Trophoblast cell (in vitro differentiated cells and primary cell): ENCODE results near the gene LRRC17.

ENCODE experiments used
- DNase-seq, 2 donors: peaks; one replicate each; pipeline ENCODE4 v3.0.0-alpha.2; 2016
- H2AFZ ChIP-seq: 2 replicates; pipeline ENCODE4 v1.6.1; 2013; ENCODE audit warnings: low read length, moderate library complexity, mild to moderate bottlenecking; ENCODE audit not compliant: insufficient read depth, poor library complexity
- H2AK5ac ChIP-seq: 2 replicates; pipeline ENCODE4 v1.6.1; 2013; ENCODE audit warnings: mild to moderate bottlenecking, low read length
- H2BK120ac ChIP-seq: 2 replicates; pipeline ENCODE4 v1.6.1; 2013; ENCODE audit warnings: low read length, mild to moderate bottlenecking, moderate library complexity; ENCODE audit not compliant: insufficient read depth, poor library complexity
- H2BK12ac ChIP-seq: 2 replicates; pipeline ENCODE4 v1.6.1; 2013; ENCODE audit warnings: mild to moderate bottlenecking, low read length, moderate library complexity
- H2BK5ac ChIP-seq: 2 replicates; pipeline ENCODE4 v1.6.1; 2013; ENCODE audit warnings: low read length, low read depth, moderate library complexity, mild to moderate bottlenecking; ENCODE audit not compliant: poor library complexity
- H3K14ac ChIP-seq: 2 replicates; pipeline ENCODE4 v1.6.1; 2013; ENCODE audit warnings: mild to moderate bottlenecking, low read length
- H3K18ac ChIP-seq: 2 replicates; pipeline ENCODE4 v1.6.1; 2013; ENCODE audit warnings: mild to moderate bottlenecking, low read length
- H3K23ac ChIP-seq: 2 replicates; pipeline ENCODE4 v1.6.1; 2013; ENCODE audit warnings: low read length
- H3K27ac ChIP-seq: 2 replicates; pipeline ENCODE4 v1.5.1; 2013; ENCODE audit warnings: low read depth, mild to moderate bottlenecking, inconsistent platforms, low read length, moderate library complexity
- H3K27me3 ChIP-seq: 2 replicates; pipeline ENCODE4 v1.6.1; 2013; ENCODE audit warnings: inconsistent platforms, mild to moderate bottlenecking, low read length, moderate library complexity; ENCODE audit not compliant: insufficient read depth
- H3K36me3 ChIP-seq, 2 experiments: 1 replicate in 1 of 2; 2 replicates in 1 of 2; pipeline ENCODE4 v1.6.1; 2013; ENCODE audit warnings: low read length in 2 of 2, mild to moderate bottlenecking in 2 of 2, moderate library complexity in 1 of 2; ENCODE audit not compliant: insufficient read depth in 2 of 2, control insufficient read depth in 1 of 2
- H3K4ac ChIP-seq: 2 replicates; pipeline ENCODE4 v1.6.1; 2013; ENCODE audit warnings: low read depth, mild to moderate bottlenecking, low read length, moderate library complexity
- H3K4me1 ChIP-seq, 2 experiments: 1 replicate in 1 of 2; 2 replicates in 1 of 2; pipeline ENCODE4 v1.6.1; 2013; ENCODE audit warnings: low read length in 2 of 2, mild to moderate bottlenecking in 2 of 2, moderate library complexity in 1 of 2; ENCODE audit not compliant: insufficient read depth in 2 of 2, control insufficient read depth in 1 of 2
- H3K4me2 ChIP-seq: 2 replicates; pipeline ENCODE4 v1.6.1; 2013; ENCODE audit warnings: inconsistent platforms, mild to moderate bottlenecking, low read length, moderate library complexity
- H3K4me3 ChIP-seq: 2 replicates; pipeline ENCODE4 v1.5.1; 2013; ENCODE audit warnings: mild to moderate bottlenecking, low read depth, low read length, inconsistent platforms
- H3K79me1 ChIP-seq: one replicate; pipeline ENCODE4 v1.6.1; 2013; ENCODE audit warnings: low read length
- H3K79me2 ChIP-seq: 2 replicates; pipeline ENCODE4 v1.6.1; 2013; ENCODE audit warnings: low read length, mild to moderate bottlenecking; ENCODE audit not compliant: control insufficient read depth, insufficient read depth, poor library complexity
- H3K9ac ChIP-seq: 2 replicates; pipeline ENCODE4 v1.6.1; 2013; ENCODE audit warnings: mild to moderate bottlenecking, low read length
- H3K9me3 ChIP-seq: 2 replicates; pipeline ENCODE4 v1.6.1; 2013; ENCODE audit warnings: low read depth, mild to moderate bottlenecking, control low read depth, inconsistent platforms, low read length; ENCODE audit not compliant: insufficient read depth
- H4K12ac ChIP-seq: 2 replicates; pipeline ENCODE4 v1.6.1; 2013; ENCODE audit warnings: low read depth, mild to moderate bottlenecking, low read length, moderate library complexity
- H4K8ac ChIP-seq: 2 replicates; pipeline ENCODE4 v1.6.1; 2013; ENCODE audit warnings: low read depth, mild to moderate bottlenecking, low read length, moderate library complexity
- H4K91ac ChIP-seq: one replicate; pipeline ENCODE4 v1.6.1; 2013; ENCODE audit warnings: low read depth, mild to moderate bottlenecking, low read length, moderate library complexity
- WGBS: extraction: QIAGEN DNeasy Blood & Tissue Kit; methylation state at CpG from one replicate; pipeline ENCODE4 v1.1.7; 2013; ENCODE audit warnings: missing lambda C conversion rate; ENCODE audit not compliant: insufficient read length, insufficient coverage; ENCODE audit errors: extremely low coverage; 5-methylcytosine and 5-hydroxymethylcytosine counted together

The LRRC17 gene

DNA sequence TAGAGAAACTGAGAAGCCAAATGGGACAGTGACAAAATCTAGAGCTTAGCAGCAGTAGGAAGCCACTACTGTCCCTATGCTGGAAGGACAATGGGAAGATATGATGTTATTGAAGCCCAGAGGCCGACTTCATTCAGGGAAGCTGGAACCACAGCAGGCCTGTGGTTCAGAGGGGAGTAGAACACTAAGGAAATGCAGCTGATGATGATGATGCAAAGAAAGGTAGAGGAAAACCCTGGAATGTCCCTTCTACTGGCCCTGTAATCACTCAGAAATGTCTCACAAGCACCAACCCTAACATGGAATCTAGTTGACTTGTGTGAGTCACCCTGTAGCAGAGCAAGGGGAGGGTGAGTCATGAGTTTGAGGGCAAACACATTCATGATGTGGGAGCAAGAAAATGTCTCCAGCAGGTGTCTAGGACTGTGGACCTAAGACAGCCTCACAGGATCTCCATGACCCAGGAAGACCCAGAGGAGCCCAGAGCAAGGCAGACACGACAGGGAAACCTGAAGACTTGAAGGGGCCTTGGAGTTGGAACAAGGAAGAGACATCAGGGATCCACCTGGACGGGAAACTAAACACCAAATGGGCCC, 37.0 kb upstream of the LRRC17 start:
- no peak overlapping the region for H3K4me3 ChIP-seq
- H2BK120ac ChIP-seq, result no peak overlapping the region
- no peak overlapping the region for H2BK12ac ChIP-seq
- no peak overlapping the region for H2BK5ac ChIP-seq
- H3K4me1 ChIP-seq, result peaks cover 3 to 7% of the 10 kb centered on the region in 2 experiments
- H3K36me3 ChIP-seq, result no peaks in the 10 kb centered on the region
- peak overlapping the region; percentile 8 for H3K27ac ChIP-seq
- H3K79me2 ChIP-seq, result no peaks in the 10 kb centered on the region
- H4K8ac ChIP-seq, result no peak overlapping the region
- H2AFZ ChIP-seq, result no peak overlapping the region
- no peaks in the 10 kb centered on the region for H3K27me3 ChIP-seq
- H3K18ac ChIP-seq, result no peak overlapping the region
- no peak overlapping the region for H2AK5ac ChIP-seq
- no peak overlapping the region for H3K23ac ChIP-seq
- H3K4ac ChIP-seq, result no peak overlapping the region
- peak; percentile 82 to 95 for DNase-seq
- H4K12ac ChIP-seq, result no peak overlapping the region
- peaks cover 2% of the 10 kb centered on the region for H3K79me1 ChIP-seq
- H3K4me2 ChIP-seq, result no peak overlapping the region
- no peak overlapping the region for H3K9ac ChIP-seq
- no CpG with 5 or more reads among the region's 3 CpGs for WGBS
- no peak overlapping the region for H3K14ac ChIP-seq
- H4K91ac ChIP-seq, result no peak overlapping the region
- H3K9me3 ChIP-seq, result no peaks in the 10 kb centered on the region

DNA sequence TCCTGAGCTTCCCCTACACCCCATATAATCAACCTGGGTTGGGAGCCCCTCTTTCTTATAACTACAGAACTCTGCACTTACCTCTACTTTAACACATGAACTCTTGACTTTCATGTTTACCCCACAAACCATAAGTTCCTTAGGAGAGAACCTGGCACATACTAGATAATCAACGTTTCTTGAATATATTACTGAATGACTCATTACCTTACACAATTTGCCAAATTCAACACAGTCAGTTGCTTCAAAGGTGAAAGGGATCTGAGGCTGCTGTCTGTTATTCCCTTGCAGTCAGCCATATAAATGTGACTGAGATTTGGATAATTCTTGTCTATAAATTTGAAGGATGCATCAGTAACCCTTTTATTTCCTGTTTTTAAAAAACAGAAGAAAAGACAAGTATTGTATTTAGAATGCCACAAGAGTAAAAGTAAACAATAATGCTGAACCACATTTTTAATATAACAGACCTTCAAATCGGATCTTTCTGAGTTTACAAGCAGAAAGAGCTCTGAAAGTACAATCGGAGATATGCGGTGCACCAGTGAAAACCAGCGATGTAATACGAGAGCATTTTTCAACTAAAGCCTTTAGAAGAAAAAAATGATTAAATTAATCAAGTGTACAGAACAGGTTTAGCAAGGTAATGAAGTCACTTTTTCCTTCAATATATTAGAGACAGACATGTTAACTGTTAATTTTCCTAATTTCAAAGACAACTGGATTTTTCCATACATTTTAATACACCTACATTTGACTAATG, 29.5 kb upstream of the LRRC17 start:
- WGBS, result no CpG with 5 or more reads among the region's 6 CpGs
- H3K9ac ChIP-seq, result no peak overlapping the region

GRCh38 chr7:102888561-102889233, 24.1 kb upstream of the LRRC17 start:
- no peak overlapping the region for H3K27ac ChIP-seq
- H3K27me3 ChIP-seq, result no peaks in the 10 kb centered on the region
- no peak overlapping the region for H2BK5ac ChIP-seq
- no peaks in the 10 kb centered on the region for H3K79me2 ChIP-seq
- no peak overlapping the region for H4K12ac ChIP-seq
- no peak overlapping the region for H3K18ac ChIP-seq
- H3K23ac ChIP-seq, result no peak overlapping the region
- no peak overlapping the region for H2AK5ac ChIP-seq
- H4K8ac ChIP-seq, result no peak overlapping the region
- no peak overlapping the region for H2BK120ac ChIP-seq
- H3K4me2 ChIP-seq, result no peak overlapping the region
- no peak overlapping the region for H3K9ac ChIP-seq
- WGBS, result no CpG with 5 or more reads among the region's 3 CpGs
- no peaks in the 10 kb centered on the region for H3K4me1 ChIP-seq
- H3K36me3 ChIP-seq, result no peaks in the 10 kb centered on the region
- H2AFZ ChIP-seq, result no peak overlapping the region
- peak in 1 of 2 donors; percentile 22 for DNase-seq
- H3K14ac ChIP-seq, result no peak overlapping the region
- no peaks in the 10 kb centered on the region for H3K79me1 ChIP-seq
- no peak overlapping the region for H2BK12ac ChIP-seq
- no peaks in the 10 kb centered on the region for H3K9me3 ChIP-seq
- no peak overlapping the region for H4K91ac ChIP-seq
- no peak overlapping the region for H3K4me3 ChIP-seq
- H3K4ac ChIP-seq, result no peak overlapping the region

More for the DNA sequence above, 29.5 kb upstream of the LRRC17 start:
- Histone ChIP-seq H3K9me3 (no peaks in the 10 kb centered on the region), H3K79me2 (no peaks in the 10 kb centered on the region), H3K79me1 (no peaks in the 10 kb centered on the region), H2BK12ac (no peak overlapping the region), H3K27me3 (no peaks in the 10 kb centered on the region), H4K91ac (no peak overlapping the region), H3K4ac (no peak overlapping the region), H3K4me3 (no peak overlapping the region), H2BK5ac (no peak overlapping the region), H2BK120ac (no peak overlapping the region), H3K18ac (no peak overlapping the region), H2AK5ac (no peak overlapping the region), H4K12ac (no peak overlapping the region), H3K27ac (no peak overlapping the region), H2AFZ (no peak overlapping the region), H3K23ac (no peak overlapping the region), H4K8ac (no peak overlapping the region), H3K4me2 (no peak overlapping the region), H3K4me1 (no peaks in the 10 kb centered on the region), H3K36me3 (no peaks in the 10 kb centered on the region), H3K14ac (no peak overlapping the region)
- peak in 1 of 2 donors; percentile 47 for DNase-seq

GRCh38 chr7:102889851-102890250, 22.9 kb upstream of the LRRC17 start:
- no peak for DNase-seq
- Histone ChIP-seq H3K27me3 (no peaks in the 10 kb centered on the region), H3K4me1 (no peaks in the 10 kb centered on the region), H2BK5ac (no peak overlapping the region), H3K9ac (no peak overlapping the region), H4K12ac (no peak overlapping the region), H2AK5ac (no peak overlapping the region), H3K4ac (no peak overlapping the region), H3K9me3 (no peaks in the 10 kb centered on the region), H2BK12ac (no peak overlapping the region), H3K79me1 (no peaks in the 10 kb centered on the region), H3K27ac (no peak overlapping the region), H3K36me3 (no peaks in the 10 kb centered on the region), H3K18ac (no peak overlapping the region), H3K79me2 (no peaks in the 10 kb centered on the region), H3K4me3 (no peak overlapping the region), H2BK120ac (no peak overlapping the region), H3K23ac (no peak overlapping the region), H3K14ac (no peak overlapping the region), H2AFZ (no peak overlapping the region), H3K4me2 (no peak overlapping the region), H4K91ac (no peak overlapping the region), H4K8ac (no peak overlapping the region)
- WGBS, result no CpG with 5 or more reads among the region's 2 CpGs
